H1 (cell line): ENCODE data around the gene PROSER3. TPM values are rescaled to one million over a fixed set of nuclear protein-coding genes. Genes with fewer than 3 reads are reported as not detected.

Experiments used
- CTCF ChIA-PET: fragments of 300-600 bp; sonication (Branson Sonifier 250); formaldehyde crosslinking; loops from one replicate; lab custom pipeline; 2021; ENCODE audit not compliant: partially characterized antibody; lab: Charles Lee
- POLR2A ChIA-PET: fragments of 300-600 bp; sonication (Branson Sonifier 250); formaldehyde crosslinking; loops from one replicate; lab custom pipeline; 2021; ENCODE audit warnings: inconsistent platforms; ENCODE audit not compliant: partially characterized antibody; lab: Charles Lee
- DNase-seq, 2 experiments: peaks; one replicate each; pipeline versions ENCODE4 v3.0.0 to v3.0.0-alpha.2; 2010 to 2022; ENCODE audit warnings: low spot score in 2 of 2, low read depth in 1 of 2, mixed read lengths in 1 of 2
- FAIRE-seq: peaks from 2 replicates; lab custom pipeline; 2011; peaks lifted over from hg19 to GRCh38; lab: Jason Lieb, UNC
- H2AFZ ChIP-seq: 2 replicates; pipeline ENCODE4 v1.8.1; 2012; ENCODE audit warnings: low read length, inconsistent platforms
- H2AK5ac ChIP-seq: 2 replicates; pipeline ENCODE4 v1.6.1; 2013; ENCODE audit warnings: low read depth, low read length
- H2BK120ac ChIP-seq: replicated peaks from 2 replicates; pipeline ENCODE3; 2013; ENCODE audit warnings: low read depth, low read length, inconsistent platforms
- H2BK12ac ChIP-seq: 2 replicates; pipeline ENCODE4 v1.6.1; 2013; ENCODE audit warnings: low read depth, low read length
- H2BK15ac ChIP-seq: 2 replicates; pipeline ENCODE4 v1.6.1; 2013; ENCODE audit warnings: low read length
- H2BK20ac ChIP-seq: 2 replicates; pipeline ENCODE4 v1.6.1; 2013; ENCODE audit warnings: low read length
- H2BK5ac ChIP-seq: 2 replicates; pipeline ENCODE4 v1.6.1; 2013; ENCODE audit warnings: low read depth, low read length
- H3K14ac ChIP-seq: 2 replicates; pipeline ENCODE4 v1.6.1; 2013; ENCODE audit warnings: inconsistent platforms; ENCODE audit not compliant: insufficient read length
- H3K18ac ChIP-seq: 2 replicates; pipeline ENCODE4 v1.6.1; 2013; ENCODE audit warnings: low read length; ENCODE audit errors: extremely low read depth
- H3K23ac ChIP-seq: 2 replicates; pipeline ENCODE4 v1.6.1; 2013; ENCODE audit warnings: inconsistent platforms; ENCODE audit not compliant: insufficient read length
- H3K23me2 ChIP-seq: 2 replicates; pipeline ENCODE4 v1.6.1; 2013; ENCODE audit warnings: low read depth, low read length
- H3K27ac ChIP-seq: 2 replicates; pipeline ENCODE4 v1.6.1; 2011; ENCODE audit warnings: low read depth, low read length, inconsistent platforms
- H3K27me3 ChIP-seq, 4 experiments: replicated peaks in 1 of 4; 1 replicate in 1 of 4; 2 replicates in 3 of 4; pipeline versions ENCODE4 v1.6.1 to v1.8.1; 2011 to 2013; ENCODE audit warnings: low read length in 3 of 4, mild to moderate bottlenecking in 3 of 4, inconsistent platforms in 2 of 4, mixed read lengths in 2 of 4, moderate library complexity in 1 of 4; ENCODE audit not compliant: control insufficient read depth in 3 of 4, insufficient read depth in 3 of 4; ENCODE audit errors: extremely low read depth in 1 of 4
- H3K36me3 ChIP-seq, 4 experiments: 2 replicates each; pipeline versions ENCODE4 v1.6.1 to v1.8.1; 2011 to 2013; ENCODE audit warnings: mild to moderate bottlenecking in 4 of 4, low read length in 3 of 4, moderate library complexity in 2 of 4, control low read depth in 1 of 4, inconsistent platforms in 1 of 4; ENCODE audit not compliant: insufficient read depth in 4 of 4, control insufficient read depth in 2 of 4
- H3K4ac ChIP-seq: replicated peaks from 2 replicates; pipeline ENCODE3; 2013; ENCODE audit warnings: low read length, low read depth, mixed read lengths, inconsistent platforms; ENCODE audit not compliant: insufficient read length
- H3K4me1 ChIP-seq, 4 experiments: replicated peaks in 1 of 4; 1 replicate in 1 of 4; 2 replicates in 3 of 4; pipeline versions ENCODE4 v1.6.1 to v1.8.1; 2011 to 2013; ENCODE audit warnings: low read length in 3 of 4, inconsistent platforms in 2 of 4, mixed read lengths in 1 of 4; ENCODE audit not compliant: insufficient read depth in 4 of 4, control insufficient read depth in 3 of 4
- H3K4me2 ChIP-seq, 2 experiments: 2 replicates each; pipeline versions ENCODE4 v1.6.1 to v1.8.1; 2011 to 2013; ENCODE audit warnings: low read depth in 2 of 2, low read length in 2 of 2, control low read depth in 1 of 2, inconsistent platforms in 1 of 2, mild to moderate bottlenecking in 1 of 2; ENCODE audit not compliant: insufficient read depth in 1 of 2
- H3K4me3 ChIP-seq, 4 experiments: fragments of 200-600, 300-600 bp in 1 of 4; sonication (generic), shearing (Covaris generic), sonication (Bioruptor Twin) in 1 of 4; 2 replicates each; pipeline versions ENCODE4 v1.5.1 to v1.8.1; 2011 to 2016; ENCODE audit warnings: low read length in 4 of 4, low read depth in 3 of 4, control low read depth in 2 of 4, inconsistent platforms in 2 of 4, mild to moderate bottlenecking in 2 of 4, mixed read lengths in 1 of 4, moderate library complexity in 1 of 4; ENCODE audit not compliant: insufficient read depth in 2 of 4; ENCODE audit errors: extremely low read depth in 1 of 4
- H3K56ac ChIP-seq: replicated peaks from 2 replicates; pipeline ENCODE3; 2013; ENCODE audit warnings: low read depth, mild to moderate bottlenecking, mixed read lengths, low read length, inconsistent platforms; ENCODE audit not compliant: insufficient read length
- H3K79me1 ChIP-seq: 2 replicates; pipeline ENCODE4 v1.6.1; 2013; ENCODE audit warnings: low read depth, low read length, control low read depth
- H3K79me2 ChIP-seq, 2 experiments: 2 replicates each; pipeline versions ENCODE4 v1.6.1 to v1.8.1; 2012 to 2013; ENCODE audit warnings: low read length in 2 of 2, mild to moderate bottlenecking in 2 of 2, inconsistent platforms in 1 of 2; ENCODE audit not compliant: insufficient read depth in 2 of 2, control insufficient read depth in 1 of 2
- H3K9ac ChIP-seq, 4 experiments: replicated peaks in 1 of 4; 1 replicate in 1 of 4; 2 replicates in 3 of 4; pipeline versions ENCODE4 v1.6.1 to v1.8.1; 2011 to 2013; ENCODE audit warnings: low read depth in 3 of 4, low read length in 3 of 4, control low read depth in 2 of 4, mild to moderate bottlenecking in 2 of 4, moderate library complexity in 2 of 4, inconsistent platforms in 1 of 4; ENCODE audit errors: extremely low read depth in 1 of 4
- H3K9me3 ChIP-seq, 2 experiments: 2 replicates each; pipeline versions ENCODE4 v1.6.1 to v1.8.1; 2012 to 2013; ENCODE audit warnings: mild to moderate bottlenecking in 2 of 2, moderate library complexity in 2 of 2, control low read depth in 1 of 2, inconsistent platforms in 1 of 2, low read depth in 1 of 2, low read length in 1 of 2, mixed read lengths in 1 of 2; ENCODE audit not compliant: insufficient read depth in 2 of 2
- H4K20me1 ChIP-seq, 2 experiments: replicated peaks in 1 of 2; 2 replicates each; pipeline versions ENCODE3 to v1.8.1; 2011 to 2013; ENCODE audit warnings: inconsistent platforms in 2 of 2, low read length in 2 of 2, mild to moderate bottlenecking in 1 of 2; ENCODE audit not compliant: insufficient read depth in 2 of 2, control insufficient read depth in 1 of 2
- H4K5ac ChIP-seq: 2 replicates; pipeline ENCODE4 v1.6.1; 2013; ENCODE audit warnings: low read length, low read depth, mixed read lengths, inconsistent platforms; ENCODE audit not compliant: insufficient read length
- H4K8ac ChIP-seq: 2 replicates; pipeline ENCODE4 v1.8.0; 2013; ENCODE audit warnings: mild to moderate bottlenecking, moderate library complexity, low read length, inconsistent platforms; ENCODE audit not compliant: insufficient read depth; ENCODE audit errors: extremely low read depth
- H4K91ac ChIP-seq: replicated peaks from 2 replicates; pipeline ENCODE3; 2013; ENCODE audit warnings: low read length, mixed read lengths, inconsistent platforms; ENCODE audit not compliant: insufficient read length
- CEBPB ChIP-seq: IDR thresholded peaks from 2 replicates; pipeline ENCODE4 v1.6.1; 2012; ENCODE audit warnings: low read depth, low read length
- HDAC6 ChIP-seq: IDR thresholded peaks from one replicate; pipeline ENCODE4 v1.7.1; 2012; ENCODE audit warnings: low read depth, mild to moderate bottlenecking, inconsistent platforms, low read length, moderate library complexity
- JUND ChIP-seq: IDR thresholded peaks from 2 replicates; pipeline ENCODE4 v1.6.1; 2011; ENCODE audit warnings: mild to moderate bottlenecking, improper control_type of control experiment, low read length
- KDM4A ChIP-seq: IDR thresholded peaks from one replicate; pipeline ENCODE4 v1.7.1; 2012; ENCODE audit warnings: low read depth, mild to moderate bottlenecking, moderate library complexity, low read length, inconsistent platforms; ENCODE audit not compliant: severe bottlenecking
- RBBP5 ChIP-seq: IDR thresholded peaks from 2 replicates; pipeline ENCODE4 v1.7.1; 2012; ENCODE audit warnings: low read depth, mild to moderate bottlenecking, inconsistent platforms, low read length, moderate library complexity, borderline replicate concordance
- RFX5 ChIP-seq: IDR thresholded peaks from 2 replicates; pipeline ENCODE4 v1.6.1; 2011; ENCODE audit warnings: low read depth, low read length, improper control_type of control experiment, borderline replicate concordance
- RNF2 ChIP-seq: fragments of 200-900, 300-1000 bp; sonication (generic); IDR thresholded peaks from 2 replicates; pipeline ENCODE4 v1.7.1; 2016; ENCODE audit warnings: borderline replicate concordance, low read depth, mild to moderate bottlenecking, antibody characterized with exemption, low read length; ENCODE audit not compliant: poor library complexity, severe bottlenecking; ENCODE audit errors: missing control alignments
- RXRA ChIP-seq: IDR thresholded peaks from 2 replicates; pipeline ENCODE4 v1.6.1; 2011; ENCODE audit warnings: low read depth, mild to moderate bottlenecking, low read length, moderate library complexity; ENCODE audit not compliant: insufficient read depth
- ZNF274 ChIP-seq: IDR thresholded peaks from 2 replicates; pipeline ENCODE4 v1.7.0; 2012; ENCODE audit warnings: low read length, borderline replicate concordance; ENCODE audit errors: extremely low read depth
- WGBS, 2 experiments: shearing (Covaris generic) in 1 of 2; methylation state at CpG; one replicate each; pipeline versions ENCODE4 v1.1.6 to v1.1.7; 2013 to 2015; ENCODE audit warnings: low lambda C conversion rate in 2 of 2, mixed read lengths in 2 of 2, inconsistent platforms in 1 of 2, low coverage in 1 of 2, missing lambda C conversion rate in 1 of 2; ENCODE audit not compliant: insufficient replicate concordance in 2 of 2, insufficient coverage in 1 of 2, insufficient read length in 1 of 2; ENCODE audit errors: extremely low coverage in 1 of 2, missing lambda C conversion rate in 1 of 2; 5-methylcytosine and 5-hydroxymethylcytosine counted together
- polyA plus RNA-seq, 7 experiments: library from polyadenylated mRNA; depleted of rRNA in 3 of 7; stranded (reverse) in 5 of 7; unstranded in 2 of 7; fragments of >200 nt in 5 of 7; fragments of 200-250 nt in 2 of 7; gene quantifications; 1 replicate in 5 of 7; 2 replicates in 1 of 7; 4 replicates in 1 of 7; pipeline versions ENCODE4 v1.2.1 to v1.2.3, GENCODE V29; 2011 to 2013; ENCODE audit warnings: missing spikeins in 2 of 7, mixed read lengths in 2 of 7
- total RNA-seq: library from RNA; stranded (reverse); fragmentation: NEBNext Ultra II Directional; extraction: Animal tissue kit (Norgen Biotek cat#: 25700); gene quantifications from 2 replicates; pipeline ENCODE4 v1.2.1, GENCODE V29; 2021
- TF ChIP-seq, protein P1 (sequence below): IDR thresholded peaks from 2 replicates; pipeline ENCODE4 v1.6.1; 2012; ENCODE audit warnings: inconsistent platforms

The PROSER3 gene
- total and polyA plus RNA-seq, 2 of the 8 experiments (the other 6 are each of a cell fraction or from before 2014, with no cell fraction given), result 17.8 to 28.9 TPM

GRCh38 chr19:35722897-35723296, 35.1 kb upstream of the PROSER3 start:
- TF ChIP-seq RFX5, result no peak
- TF ChIP-seq RXRA, result no peak
- no peak for TF ChIP-seq CEBPB
- no peak for TF ChIP-seq HDAC6
- TF ChIP-seq ZNF274, result no peak
- TF ChIP-seq KDM4A, result no peak
- TF ChIP-seq JUND, result no peak
- TF ChIP-seq, protein P1, sequence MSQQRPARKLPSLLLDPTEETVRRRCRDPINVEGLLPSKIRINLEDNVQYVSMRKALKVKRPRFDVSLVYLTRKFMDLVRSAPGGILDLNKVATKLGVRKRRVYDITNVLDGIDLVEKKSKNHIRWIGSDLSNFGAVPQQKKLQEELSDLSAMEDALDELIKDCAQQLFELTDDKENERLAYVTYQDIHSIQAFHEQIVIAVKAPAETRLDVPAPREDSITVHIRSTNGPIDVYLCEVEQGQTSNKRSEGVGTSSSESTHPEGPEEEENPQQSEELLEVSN, result no peak
- TF ChIP-seq RNF2, result no peak
- TF ChIP-seq RBBP5, result no peak
- Histone ChIP-seq H2BK5ac (no peak overlapping the region), H3K36me3 (peaks cover 36 to 58% (median 50%) of the 10 kb centered on the region in 4 experiments), H3K18ac (no peak overlapping the region), H3K4me1 (peaks cover 0 to 5% (median under 1%) of the 10 kb centered on the region in 4 experiments; a peak in 2 of 7 replicates), H2AFZ (no peak overlapping the region), H4K20me1 (peaks cover 7 to 16% of the 10 kb centered on the region in 2 experiments), H3K14ac (no peak overlapping the region), H2BK15ac (no peak overlapping the region), H4K5ac (no peak overlapping the region), H3K56ac (no peak overlapping the region), H3K79me1 (peaks cover 8% of the 10 kb centered on the region), H3K9me3 (no peaks in the 10 kb centered on the region), H3K79me2 (peaks cover 0 to 20% of the 10 kb centered on the region in 2 experiments; a peak in 2 of 4 replicates), H2BK12ac (no peak overlapping the region), H3K23me2 (peaks cover 3% of the 10 kb centered on the region; the same call in 1 of the 2 replicates), H2BK120ac (no peak overlapping the region), H3K23ac (no peak overlapping the region), H3K27me3 (no peaks in the 10 kb centered on the region), H3K9ac (no peak overlapping the region), H4K91ac (no peak overlapping the region), H4K8ac (no peak overlapping the region), H2BK20ac (no peak overlapping the region), H3K4me2 (no peak overlapping the region), H3K4ac (no peak overlapping the region), H3K27ac (no peak overlapping the region), H2AK5ac (no peak overlapping the region), H3K4me3 (no peak overlapping the region)
- DNase-seq (no peak), FAIRE-seq (no peak)
- POLR2A ChIA-PET, result interaction anchor here (1.7 to 6.1 kb wide), 4 partner anchors 10 to 17 kb away, joined by 5 to 54 read pairs (median 24); no protein-coding TSS in a partner anchor
- whole genome bisulfite sequencing, 2 experiments, result 97% methylated on average over 15 of the region's 16 CpGs; no CpG with 5 or more reads in 1 of the 2 experiments
- CTCF ChIA-PET, result interaction anchor here (0.7 to 11.8 kb wide), 3 partner anchors 15 to 167 kb away, joined by 3 to 80 read pairs (median 3); partner anchors contain the start of gene IGFLR1
